Measurements from ENCODE around the gene CHAF1B. TPM values are rescaled to one million over a fixed set of nuclear protein-coding genes. Genes with fewer than 3 reads are reported as not detected.

The CHAF1B gene
- total and polyA plus RNA-seq, 7 donors: 0.68 to 12.6 (median 8.4) TPM

DNA sequence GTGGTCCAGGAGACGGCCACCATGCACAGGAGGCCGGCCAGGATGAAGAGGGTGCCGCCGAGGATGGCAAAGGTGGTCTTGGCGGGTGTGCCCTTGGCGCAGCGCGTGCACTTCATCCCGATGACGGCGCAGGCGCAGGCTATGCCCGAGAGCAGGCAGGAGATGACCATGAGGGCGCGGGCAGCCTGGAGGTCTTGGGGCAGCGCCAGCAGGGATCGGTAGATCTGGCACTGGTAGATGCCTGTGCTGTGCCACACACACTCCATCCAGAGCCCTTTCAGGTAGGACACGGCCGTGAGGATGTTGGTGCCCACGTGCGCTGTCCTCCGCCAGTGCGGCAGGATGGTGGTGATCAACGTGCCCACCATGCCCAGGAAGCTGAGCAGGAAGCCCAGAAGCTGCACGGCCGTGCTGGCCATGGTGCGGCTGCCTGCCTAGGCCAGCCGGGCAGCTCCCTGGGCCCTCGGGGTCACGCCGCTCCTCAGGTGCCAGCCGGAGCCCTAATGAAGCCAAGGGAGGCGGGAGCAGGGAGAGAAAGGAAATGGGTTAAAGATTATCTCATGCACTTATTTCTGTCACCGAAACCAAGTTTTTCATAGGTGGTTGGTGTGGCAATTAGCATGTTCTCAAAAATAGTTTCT lies 76.2 kb downstream of the CHAF1B start:
- Histone ChIP-seq H3K36me3 (ENCODE audit: insufficient read depth in 1 of 2, low read depth in 1 of 2) (no peaks in the 10 kb centered on the region), H3K27ac (no peak overlapping the region), H3K9me3 (no peaks in the 10 kb centered on the region), H3K4me3 (no peak overlapping the region), H3K4me1 (peaks cover 14% of the 10 kb centered on the region), H3K27me3 (ENCODE audit: insufficient read depth in 3 of 3, low read length in 2 of 3) (no peaks in the 10 kb centered on the region)
- intact Hi-C loops (cut with DNase I): no loop called here
- WGBS, 3 donors: 90 to 93% (median 93%) methylated on average over 28 to 34 of the region's 34 CpGs
- DNase-seq: no peak
- TF ChIP-seq, protein P1, sequence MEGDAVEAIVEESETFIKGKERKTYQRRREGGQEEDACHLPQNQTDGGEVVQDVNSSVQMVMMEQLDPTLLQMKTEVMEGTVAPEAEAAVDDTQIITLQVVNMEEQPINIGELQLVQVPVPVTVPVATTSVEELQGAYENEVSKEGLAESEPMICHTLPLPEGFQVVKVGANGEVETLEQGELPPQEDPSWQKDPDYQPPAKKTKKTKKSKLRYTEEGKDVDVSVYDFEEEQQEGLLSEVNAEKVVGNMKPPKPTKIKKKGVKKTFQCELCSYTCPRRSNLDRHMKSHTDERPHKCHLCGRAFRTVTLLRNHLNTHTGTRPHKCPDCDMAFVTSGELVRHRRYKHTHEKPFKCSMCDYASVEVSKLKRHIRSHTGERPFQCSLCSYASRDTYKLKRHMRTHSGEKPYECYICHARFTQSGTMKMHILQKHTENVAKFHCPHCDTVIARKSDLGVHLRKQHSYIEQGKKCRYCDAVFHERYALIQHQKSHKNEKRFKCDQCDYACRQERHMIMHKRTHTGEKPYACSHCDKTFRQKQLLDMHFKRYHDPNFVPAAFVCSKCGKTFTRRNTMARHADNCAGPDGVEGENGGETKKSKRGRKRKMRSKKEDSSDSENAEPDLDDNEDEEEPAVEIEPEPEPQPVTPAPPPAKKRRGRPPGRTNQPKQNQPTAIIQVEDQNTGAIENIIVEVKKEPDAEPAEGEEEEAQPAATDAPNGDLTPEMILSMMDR (IDR thresholded peaks at IDR 0.05): no peak
- ATAC-seq: no peak

DNA sequence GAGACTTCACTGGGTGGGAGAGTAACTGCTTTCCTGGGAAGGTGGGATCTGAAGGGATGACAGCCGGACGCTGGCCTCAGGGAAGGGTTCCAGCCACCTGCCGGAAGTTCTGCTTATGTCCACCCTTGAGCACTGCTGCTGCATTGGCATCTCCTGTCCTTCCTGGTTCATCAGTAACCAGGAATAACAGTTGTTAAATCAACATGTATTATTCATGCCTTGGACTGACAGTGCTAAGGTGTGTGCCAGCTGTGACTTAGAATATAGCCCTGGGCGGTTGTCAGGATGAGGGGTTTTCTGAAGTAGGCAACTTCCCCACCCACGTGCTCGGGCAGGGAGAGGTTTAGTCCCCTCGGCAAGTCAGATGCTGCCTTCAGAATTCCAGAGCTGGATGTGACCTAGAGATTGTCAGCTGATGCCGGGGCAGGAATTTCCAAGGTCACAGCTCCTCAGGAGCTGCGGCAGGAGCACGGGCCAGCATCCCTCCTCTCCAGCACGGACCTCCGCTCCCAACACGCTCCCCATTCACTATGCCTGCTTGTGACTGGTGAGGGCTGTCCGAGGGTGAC lies 76.8 kb downstream of the CHAF1B start:
- Histone ChIP-seq H3K4me1 (peaks cover 14% of the 10 kb centered on the region), H3K27ac (no peak overlapping the region), H3K27me3 (ENCODE audit: insufficient read depth in 3 of 3, low read length in 2 of 3) (no peaks in the 10 kb centered on the region), H3K9me3 (no peaks in the 10 kb centered on the region), H3K4me3 (no peak overlapping the region), H3K36me3 (ENCODE audit: insufficient read depth in 1 of 2, low read depth in 1 of 2) (no peaks in the 10 kb centered on the region)
- DNase-seq (no peak), ATAC-seq (no peak)
- intact Hi-C loops (cut with DNase I): no loop called here
- TF ChIP-seq, protein P1 (IDR thresholded peaks at IDR 0.05): no peak
- WGBS, 3 donors: 60 to 76% (median 72%) methylated on average over 14 of the region's 14 CpGs

DNA sequence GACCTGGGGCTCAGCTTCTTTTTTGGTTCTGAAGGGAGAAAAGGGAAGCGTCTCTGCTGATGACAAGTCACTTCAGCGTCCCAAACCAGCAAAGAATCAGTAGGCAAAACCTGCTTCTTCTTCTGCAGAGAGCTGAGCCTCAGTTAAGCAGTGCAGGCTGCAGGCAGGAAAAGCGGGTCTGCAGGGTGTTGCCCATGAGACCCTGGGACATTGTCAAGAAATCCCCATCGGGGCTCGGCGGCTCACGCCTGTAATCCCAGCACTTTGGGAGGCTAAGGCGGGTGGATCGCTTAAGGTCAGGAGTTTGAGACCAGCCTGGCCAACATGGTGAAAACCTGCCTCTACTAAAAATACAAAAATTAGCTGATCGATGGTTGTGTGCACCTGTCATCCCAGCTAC lies 78.0 kb downstream of the CHAF1B start:
- intact Hi-C loops (cut with DNase I): no loop called here
- Histone ChIP-seq H3K27me3 (ENCODE audit: insufficient read depth in 3 of 3, low read length in 2 of 3) (no peaks in the 10 kb centered on the region), H3K27ac (no peak overlapping the region), H3K36me3 (ENCODE audit: insufficient read depth in 1 of 2, low read depth in 1 of 2) (no peaks in the 10 kb centered on the region), H3K4me3 (no peak overlapping the region), H3K9me3 (no peaks in the 10 kb centered on the region), H3K4me1 (peaks cover 14% of the 10 kb centered on the region)
- TF ChIP-seq, protein P1 (IDR thresholded peaks at IDR 0.05): no peak
- DNase-seq: no peak
- 89 to 92% (median 90%) methylated on average over 10 of the region's 10 CpGs for WGBS, 3 donors
- ATAC-seq: no peak

DNA sequence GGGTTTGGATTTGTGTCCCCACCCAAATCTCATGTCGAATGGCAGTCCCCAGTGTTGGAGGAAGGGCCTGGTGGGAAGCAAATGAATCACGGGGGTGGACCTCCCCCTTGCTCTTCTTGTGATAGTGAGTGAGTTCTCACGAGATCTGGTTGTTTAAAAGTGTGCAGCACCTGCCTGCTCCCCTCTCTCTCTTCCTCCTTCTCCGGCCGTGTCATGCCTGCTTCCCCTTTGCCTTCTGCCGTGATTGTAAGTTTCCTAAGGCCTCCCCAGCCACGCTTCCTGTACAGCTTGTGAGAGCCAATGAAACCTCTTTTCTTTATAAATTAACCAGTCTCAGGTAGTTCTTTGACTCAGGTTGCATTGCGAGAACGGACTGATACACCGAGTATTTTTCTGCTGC lies 78.8 kb downstream of the CHAF1B start:
- TF ChIP-seq, protein P1 (IDR thresholded peaks at IDR 0.05): no peak
- intact Hi-C loops (cut with DNase I): no loop called here
- no peaks in the 10 kb centered on the region for H3K27me3 ChIP-seq (ENCODE audit: insufficient read depth in 3 of 3, low read length in 2 of 3)
- ATAC-seq (no peak), DNase-seq (no peak)
- no peaks in the 10 kb centered on the region for H3K9me3 ChIP-seq
- no peak overlapping the region for H3K27ac ChIP-seq
- 77 to 85% (median 83%) methylated on average over 10 of the region's 10 CpGs for WGBS, 3 donors
- peaks cover 14% of the 10 kb centered on the region for H3K4me1 ChIP-seq
- H3K4me3 ChIP-seq: no peak overlapping the region
- no peaks in the 10 kb centered on the region for H3K36me3 ChIP-seq (ENCODE audit: insufficient read depth in 1 of 2, low read depth in 1 of 2)

DNA sequence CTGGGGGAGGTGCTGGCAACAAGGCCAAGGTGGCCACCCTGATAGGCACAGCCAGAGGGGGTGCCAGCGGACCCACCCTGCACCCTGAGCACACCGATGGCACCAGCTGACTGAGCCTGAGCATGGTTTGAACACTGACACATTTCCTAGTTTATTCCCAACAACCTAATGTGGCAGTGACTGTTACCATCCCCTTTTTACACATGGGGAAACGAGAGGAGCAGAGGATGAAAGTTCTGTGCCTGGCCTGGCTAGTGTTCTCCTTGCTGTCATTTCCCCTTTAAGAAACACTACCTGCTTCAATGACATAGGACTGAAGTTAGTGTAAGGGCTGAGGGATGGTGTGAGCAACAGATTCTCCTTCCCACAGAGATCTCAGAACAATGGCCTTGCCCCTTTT lies 79.4 kb downstream of the CHAF1B start:
- no peaks in the 10 kb centered on the region for H3K27me3 ChIP-seq (ENCODE audit: insufficient read depth in 3 of 3, low read length in 2 of 3)
- DNase-seq (no peak), ATAC-seq (no peak)
- TF ChIP-seq, protein P1 (IDR thresholded peaks at IDR 0.05): no peak
- whole genome bisulfite sequencing, 3 donors: 76 to 84% (median 82%) methylated on average over 3 of the region's 3 CpGs
- H3K4me3 ChIP-seq: no peak overlapping the region
- intact Hi-C loops (cut with DNase I): no loop called here
- no peaks in the 10 kb centered on the region for H3K9me3 ChIP-seq
- H3K4me1 ChIP-seq: peaks cover 14% of the 10 kb centered on the region
- no peak overlapping the region for H3K27ac ChIP-seq
- no peaks in the 10 kb centered on the region for H3K36me3 ChIP-seq (ENCODE audit: insufficient read depth in 1 of 2, low read depth in 1 of 2)

All from psoas muscle (tissue), 8 donors.